HG03060 (cell line): ENCODE data around the gene ITK.

Experiments
- ATAC-seq: cut with Tn5 transposase; IDR thresholded peaks from one replicate; pipeline ENCODE4 v1.9.1; 2021; ENCODE audit warnings: low read depth, moderate number of reproducible peaks; ENCODE audit not compliant: unreplicated experiment

Gene ITK

DNA sequence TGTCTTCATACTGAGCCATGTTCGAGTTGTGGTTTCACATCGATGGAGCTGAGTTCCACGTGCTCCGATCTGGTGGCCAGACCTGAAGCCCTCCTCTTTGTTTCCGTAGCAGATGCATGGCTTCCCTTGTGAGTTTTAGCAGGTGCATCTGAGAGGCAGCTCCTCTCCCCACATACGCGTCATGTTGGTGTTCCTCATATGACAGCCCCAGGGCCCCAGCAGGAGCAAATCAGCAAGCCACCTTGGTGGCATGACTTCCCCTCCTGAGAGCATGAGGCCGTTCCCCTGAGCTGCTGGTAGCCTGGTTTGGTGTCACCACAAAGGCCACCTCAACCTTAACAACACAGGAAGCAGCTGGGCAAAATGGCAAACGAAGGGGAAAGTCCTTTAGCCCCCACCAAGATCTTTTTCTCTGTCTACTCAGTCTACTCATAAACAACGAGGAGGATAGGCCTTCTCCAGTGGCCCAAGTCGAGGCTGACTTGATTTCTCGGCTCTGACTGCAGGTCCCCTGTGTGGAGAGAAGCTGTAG is 91.2 kb downstream of the ITK start:
- peak; percentile 77 for ATAC-seq

DNA sequence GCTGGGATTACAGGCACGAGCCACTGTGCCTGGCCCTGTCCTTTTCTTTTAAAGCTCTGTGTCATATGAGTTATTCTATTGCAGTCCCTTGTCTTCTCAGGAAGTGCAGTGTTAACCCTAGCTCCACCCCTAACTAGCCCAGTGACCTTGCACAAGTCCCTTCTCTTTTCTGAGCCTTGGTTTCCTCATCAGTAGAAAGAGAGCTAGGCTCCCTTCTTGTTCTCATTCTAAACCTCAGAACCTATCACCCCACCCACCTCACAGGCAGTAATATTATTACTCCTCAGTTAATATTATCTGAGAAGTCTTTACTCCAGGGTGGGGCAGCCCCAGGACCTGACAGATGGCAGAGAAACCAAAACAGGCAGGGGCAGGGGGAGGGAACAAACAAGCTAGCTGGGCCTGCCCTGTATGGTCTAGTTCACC is 92.5 kb downstream of the ITK start:
- ATAC-seq, result peak; percentile 32

DNA sequence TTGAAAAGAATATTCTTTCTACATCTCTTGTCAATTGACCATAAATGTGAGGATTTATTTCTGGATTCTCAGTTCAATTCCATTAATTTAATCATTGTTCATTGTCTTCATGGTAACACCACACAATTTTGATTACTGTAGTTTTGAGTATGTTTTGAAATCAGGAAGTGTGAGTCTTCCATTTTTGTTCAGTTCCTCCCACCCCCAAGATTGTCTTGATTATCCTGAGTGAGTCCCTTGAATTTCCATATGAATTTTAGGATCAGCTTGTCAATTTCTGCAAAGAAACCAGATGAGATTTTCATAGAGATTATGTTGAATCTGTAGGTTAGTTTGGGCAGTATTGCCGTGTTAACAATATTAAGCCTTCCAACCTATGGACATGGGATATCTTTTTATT is 94.8 kb downstream of the ITK start:
- no peak for ATAC-seq

DNA sequence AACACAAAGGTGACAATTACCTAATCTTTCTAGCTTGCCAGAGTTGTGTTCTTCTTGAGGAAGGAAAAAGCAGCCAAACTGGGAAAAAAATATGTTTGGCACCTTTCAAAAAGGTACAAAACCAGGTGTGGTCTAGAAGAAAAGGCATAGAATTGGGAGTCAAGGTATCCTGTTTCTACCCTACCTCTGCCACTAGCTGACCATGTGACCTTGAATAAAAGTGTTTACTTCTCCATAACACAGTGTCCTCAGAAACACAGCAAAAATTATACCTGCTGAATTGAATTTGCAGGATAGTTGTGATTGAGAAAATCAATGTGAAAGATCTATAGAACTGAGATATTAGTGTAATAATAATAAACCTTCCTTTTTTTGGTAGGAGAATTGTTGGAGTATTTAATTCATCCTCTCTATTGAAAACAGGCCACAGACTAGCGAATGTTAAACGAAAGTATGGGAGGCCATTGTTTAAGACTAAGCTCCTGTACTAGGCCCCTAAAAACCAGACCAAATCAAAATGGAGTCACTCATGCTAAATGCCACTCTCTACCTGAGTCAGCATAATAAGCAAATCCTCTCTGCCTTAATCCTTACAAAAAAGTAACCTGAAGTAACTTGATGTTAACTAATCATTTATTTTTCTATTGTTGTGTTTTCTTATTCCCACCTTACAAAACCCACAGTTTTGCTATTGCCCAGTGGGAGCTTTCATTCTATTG is 97.8 kb downstream of the ITK start:
- ATAC-seq, result no peak

DNA sequence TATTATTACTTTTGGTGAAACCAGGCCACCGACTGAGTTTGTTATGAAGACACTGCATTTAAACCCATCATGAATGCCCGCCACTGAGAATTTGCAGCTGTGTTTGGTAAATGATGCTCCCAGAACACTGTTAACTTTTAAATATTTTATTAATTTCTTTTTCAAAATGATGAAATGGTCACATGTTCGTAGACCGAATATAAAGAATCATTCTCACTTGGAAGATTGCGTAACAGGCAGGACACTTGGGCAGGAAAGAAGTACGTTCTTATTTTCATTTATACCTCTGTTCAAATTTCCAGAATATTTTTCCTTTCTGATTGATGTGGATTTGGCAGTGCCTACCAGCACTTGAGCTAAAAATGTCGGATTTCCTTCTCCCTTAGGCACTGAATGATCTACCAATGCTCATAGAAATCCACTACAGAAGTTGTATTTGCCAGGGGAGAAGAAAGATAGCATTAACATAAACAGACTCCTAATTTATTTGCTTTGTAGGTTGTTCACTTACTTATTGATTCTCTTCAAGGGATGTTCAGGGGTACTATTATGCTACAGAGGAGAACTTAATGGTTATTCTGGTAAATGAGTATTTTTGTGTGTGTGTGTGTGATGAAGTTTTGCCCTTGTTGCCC is 99.1 kb downstream of the ITK start:
- no peak for ATAC-seq

DNA sequence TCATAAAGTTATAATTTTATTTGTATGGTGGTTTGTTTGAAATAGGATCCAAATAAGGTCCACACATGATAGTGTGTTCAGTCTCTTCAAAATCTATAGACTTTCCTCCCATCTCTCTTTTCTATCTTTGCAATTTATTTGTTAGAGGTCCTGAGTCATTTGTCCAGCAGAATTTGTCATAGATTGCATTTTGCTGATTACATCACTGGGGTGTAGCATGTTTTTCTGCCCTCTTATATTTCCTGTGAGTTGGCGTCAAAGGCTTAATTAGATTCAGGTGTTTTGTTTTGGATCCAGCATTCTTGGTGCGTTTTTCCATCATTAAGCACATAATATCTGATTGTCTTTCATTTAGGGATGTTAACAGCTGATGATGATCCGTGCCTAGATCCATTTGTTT is 100.3 kb downstream of the ITK start:
- ATAC-seq, result no peak

DNA sequence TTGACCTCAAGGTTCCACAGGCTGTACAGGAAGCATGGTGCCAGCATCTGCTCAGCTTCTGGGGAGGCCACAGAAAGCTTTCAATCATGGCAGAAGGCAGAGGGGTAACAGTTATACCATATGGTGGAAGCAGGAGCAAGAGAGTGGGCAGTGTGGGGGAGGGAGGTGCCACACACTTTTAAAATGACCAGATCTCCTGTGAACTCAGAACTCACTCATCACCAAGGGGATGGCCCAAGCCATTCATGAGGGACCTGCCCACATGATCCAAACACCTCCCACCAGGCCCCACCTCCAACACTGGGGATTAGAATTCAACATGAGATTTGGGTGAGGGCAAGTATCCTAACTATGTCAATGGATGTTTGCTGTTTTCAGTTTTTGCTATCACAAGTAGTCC is 101.5 kb downstream of the ITK start:
- no peak for ATAC-seq

DNA sequence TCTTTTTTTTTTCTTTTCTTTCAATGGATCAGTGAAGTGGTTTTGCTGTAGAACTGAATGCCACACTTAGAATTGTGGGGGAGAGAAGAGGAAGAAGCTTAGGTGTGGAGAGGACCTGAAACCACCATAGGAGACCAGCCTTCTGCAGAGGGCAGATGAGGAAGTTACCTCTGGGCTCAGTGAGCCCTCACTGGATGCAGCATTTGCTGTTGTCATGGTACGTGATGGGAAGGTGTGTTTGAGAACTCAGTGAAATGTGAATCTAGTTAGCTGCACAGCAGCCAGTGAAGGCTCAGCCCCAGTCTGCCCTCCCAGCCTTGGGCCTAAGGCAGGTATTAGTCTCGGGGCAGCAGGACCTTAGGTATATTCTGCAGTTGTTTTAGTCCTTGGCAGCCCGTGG is 102.8 kb downstream of the ITK start:
- peak; percentile 99 for ATAC-seq

DNA sequence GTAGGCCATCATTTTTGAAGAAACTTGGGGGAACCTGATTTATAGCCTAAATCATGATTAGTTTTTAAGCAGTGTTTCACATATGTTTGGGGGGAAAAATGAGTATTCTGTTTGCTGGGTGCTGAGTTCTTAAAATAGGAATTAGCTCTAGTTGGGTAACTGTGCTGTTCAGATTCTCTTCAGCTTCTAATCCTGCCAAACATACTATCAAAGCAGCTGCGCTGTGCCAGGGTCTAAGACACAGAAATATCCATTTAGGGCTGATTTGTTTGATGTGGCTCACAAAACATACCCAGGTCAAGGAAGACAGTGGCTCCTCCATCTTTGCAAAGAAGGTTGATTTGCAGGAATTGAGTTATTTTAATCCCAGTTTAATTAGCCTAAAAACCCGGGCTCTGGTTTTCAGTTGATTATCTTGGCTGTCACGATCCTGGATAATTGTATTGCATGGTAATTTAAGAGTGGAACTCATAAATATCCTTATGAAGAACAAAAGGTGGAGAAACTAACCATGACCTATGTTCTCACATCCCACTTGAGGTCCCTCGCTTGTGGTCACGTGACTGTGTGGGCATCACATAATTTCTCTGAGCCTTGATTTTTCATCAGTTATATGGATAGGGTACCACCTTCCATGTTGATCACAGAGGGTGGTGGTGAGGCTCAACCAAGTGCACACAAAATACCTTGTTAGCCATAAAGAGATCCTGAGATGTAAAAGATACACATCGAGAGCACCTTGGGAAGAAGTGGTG is 104.0 kb downstream of the ITK start:
- ATAC-seq, result no peak

DNA sequence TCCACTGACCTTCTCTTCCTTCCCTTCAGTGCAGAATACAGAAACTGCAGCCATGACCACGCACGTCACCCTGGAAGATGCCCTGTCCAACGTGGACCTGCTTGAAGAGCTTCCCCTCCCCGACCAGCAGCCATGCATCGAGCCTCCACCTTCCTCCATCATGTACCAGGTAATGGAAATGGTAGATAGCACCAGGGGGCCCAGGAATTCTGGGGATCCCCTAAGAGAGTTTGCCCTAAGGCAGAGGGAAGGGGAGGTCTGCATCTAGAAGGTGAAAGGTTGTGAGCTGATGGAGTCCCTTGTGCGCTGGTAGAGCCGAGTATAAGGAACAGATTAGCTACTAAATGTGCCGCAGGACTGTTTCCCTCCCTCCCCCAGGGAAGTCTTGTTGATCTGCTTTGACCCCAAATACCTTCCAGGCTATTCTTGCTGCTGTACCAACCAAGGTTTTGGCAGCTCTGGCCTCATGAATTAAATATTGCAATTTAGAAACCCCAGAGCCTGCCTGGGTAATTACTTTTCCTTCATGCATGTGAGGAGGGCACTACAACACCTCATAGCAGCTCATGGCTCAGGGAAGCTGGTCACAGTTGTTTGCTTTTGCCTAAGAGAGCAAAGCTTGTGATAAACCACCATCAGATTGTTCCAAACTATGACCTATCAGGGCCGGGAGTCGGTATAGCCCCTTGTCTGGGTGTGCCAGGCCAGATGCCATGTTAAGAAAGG is 104.8 kb downstream of the ITK start:
- no peak for ATAC-seq

DNA sequence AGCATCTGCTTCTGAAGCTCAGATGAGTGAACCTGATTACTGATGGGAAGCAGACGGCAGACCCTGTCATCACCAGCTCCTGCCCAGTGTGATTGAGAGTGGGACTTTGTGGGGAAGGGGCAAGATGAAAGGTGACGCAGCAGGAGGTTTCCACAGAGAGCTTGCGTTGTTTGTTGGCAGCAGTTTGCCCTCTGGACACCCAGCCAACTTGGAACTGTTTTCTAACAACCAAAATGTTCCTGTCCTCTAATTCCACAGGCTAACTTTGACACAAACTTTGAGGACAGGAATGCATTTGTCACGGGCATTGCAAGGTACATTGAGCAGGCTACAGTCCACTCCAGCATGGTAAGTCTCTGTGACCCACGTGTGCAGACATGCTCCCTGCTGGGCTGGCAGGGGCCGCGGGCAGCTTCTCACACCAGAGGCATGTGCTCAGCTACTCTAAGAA is 106.1 kb downstream of the ITK start:
- no peak for ATAC-seq

DNA sequence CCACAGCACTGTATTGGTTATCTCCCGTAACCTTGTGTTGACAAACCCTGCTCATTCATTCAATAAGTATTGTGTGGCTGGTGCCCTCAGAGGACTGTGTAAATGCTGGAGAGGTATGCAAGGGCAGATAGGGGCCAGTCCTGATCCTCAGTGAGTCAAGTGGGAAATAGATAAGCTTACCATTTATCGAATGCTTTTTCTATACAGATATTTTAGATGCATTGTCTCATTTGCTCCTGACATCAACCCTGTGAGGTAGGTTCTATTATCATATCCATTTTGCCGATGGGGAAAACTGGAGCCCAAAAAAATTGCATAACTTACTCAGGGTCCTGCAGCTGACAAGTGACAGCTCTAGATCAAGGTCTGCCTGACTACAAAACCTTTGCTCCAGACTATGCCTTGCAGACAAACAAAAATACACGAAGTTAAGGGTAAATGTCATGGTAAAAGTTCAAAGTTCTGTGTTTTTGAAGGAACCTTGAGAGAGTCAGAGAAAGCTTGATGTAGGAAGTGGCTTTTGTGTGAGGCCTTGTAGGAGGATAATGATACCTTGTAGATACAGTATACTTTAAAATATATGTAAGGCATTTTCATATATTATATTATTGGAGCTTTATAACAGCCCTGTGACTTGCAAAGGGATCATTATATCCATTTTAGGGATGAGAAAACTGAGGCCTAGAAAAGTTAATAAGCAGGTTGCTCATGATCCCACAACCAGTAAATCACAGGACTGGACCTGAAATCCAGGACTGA is 107.9 kb downstream of the ITK start:
- no peak for ATAC-seq

DNA sequence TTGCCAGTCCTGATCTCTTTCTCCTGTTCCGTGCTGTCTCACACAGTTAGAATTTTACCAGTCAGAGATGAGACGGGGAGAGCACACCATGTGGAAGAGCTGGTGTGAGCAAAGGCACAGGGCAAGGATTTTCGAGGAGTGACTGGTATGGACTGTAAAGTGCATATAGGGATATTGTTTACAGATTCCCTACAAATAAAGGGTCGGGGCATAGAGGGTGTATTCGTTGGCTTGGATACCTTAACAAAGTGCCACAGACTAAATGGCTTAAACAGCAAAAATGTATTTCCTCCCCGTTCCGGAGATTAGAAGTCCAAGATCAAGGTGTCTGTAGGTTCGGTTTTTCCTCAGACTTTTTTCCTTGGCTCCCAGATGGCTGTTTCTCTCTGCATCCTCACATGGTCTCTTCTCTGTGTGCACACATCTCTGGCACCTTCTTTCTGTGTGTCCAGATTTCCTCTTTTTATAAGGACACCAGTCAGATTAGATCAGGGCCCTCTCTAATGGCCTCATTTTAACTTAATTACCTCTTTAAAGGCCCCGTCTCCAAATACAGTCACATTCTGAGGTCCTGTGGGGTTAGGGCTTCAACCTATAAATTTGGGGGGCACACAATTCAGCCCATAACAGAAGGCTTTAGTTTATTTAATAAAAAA is 108.7 kb downstream of the ITK start:
- ATAC-seq, result no peak

DNA sequence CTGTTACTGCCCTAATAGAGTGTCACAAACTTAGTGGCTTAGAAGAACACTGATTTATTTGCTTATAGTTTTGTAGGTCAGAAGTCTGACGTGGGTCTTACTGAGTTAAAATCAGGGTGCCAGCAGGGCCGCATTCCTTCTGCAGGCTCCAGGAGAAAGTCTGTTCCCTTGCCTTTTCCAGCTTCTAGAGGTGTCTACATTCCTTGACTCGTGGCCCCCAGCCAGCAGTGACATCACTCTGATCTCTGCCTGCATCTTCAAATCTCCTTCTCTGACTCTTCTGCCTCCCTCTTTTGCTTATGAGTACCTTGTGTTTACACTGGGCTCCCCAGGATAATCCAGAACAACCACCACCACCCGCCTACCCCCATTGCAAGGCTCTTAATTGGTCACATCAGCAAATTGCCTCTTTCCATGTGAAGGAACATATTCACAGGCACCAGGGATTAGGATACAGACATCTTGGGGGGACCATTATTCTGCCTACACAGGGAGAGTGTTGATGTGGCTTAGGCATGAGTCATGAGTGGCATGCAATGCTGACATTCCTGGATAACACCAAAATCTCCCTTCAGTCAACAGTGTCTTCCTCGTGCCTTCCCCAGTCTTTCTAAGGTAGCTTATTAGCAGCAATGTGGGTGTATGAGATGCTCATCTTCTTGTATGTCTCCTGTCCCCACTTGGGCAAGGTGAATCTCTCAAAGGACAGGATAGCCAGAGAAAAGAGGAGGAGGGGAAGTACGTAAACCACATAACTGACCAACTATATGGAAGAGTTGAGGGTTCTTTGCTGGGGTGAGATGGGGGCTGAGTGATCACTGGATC is 109.7 kb downstream of the ITK start:
- no peak for ATAC-seq

DNA sequence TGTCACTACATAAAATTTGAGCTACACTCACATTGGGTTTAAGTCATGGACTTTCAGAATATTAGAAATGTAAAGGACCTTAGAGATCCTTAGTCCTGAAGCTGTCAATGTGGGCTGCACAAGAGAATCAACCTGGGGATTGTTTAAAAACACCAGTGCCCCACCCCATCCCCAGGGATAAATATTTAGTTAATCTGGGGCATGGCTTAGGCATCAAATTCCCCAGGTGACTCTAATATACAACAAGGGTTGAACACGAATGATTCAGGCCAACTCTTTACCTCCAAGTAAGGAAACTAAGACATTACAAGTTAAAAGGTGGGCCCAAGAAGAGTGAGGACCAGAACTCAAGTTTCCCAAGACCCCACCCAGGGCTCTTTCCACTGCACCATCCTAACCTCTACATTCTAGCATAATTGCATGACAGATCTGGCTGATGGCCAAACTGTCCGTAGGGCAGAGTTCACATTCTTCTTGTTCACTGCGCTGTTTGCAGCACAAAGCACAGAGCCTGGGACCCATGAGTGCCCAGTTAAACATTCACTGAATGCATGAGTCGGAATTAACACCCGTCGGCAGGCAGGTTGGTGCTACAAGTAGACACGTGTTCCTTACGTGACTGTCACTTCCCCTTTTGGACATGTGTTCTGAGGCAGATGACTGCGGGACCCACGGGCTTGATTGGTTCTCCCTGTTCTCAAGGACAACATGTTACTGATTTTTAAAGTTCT is 110.5 kb downstream of the ITK start:
- peak; percentile 96 for ATAC-seq

DNA sequence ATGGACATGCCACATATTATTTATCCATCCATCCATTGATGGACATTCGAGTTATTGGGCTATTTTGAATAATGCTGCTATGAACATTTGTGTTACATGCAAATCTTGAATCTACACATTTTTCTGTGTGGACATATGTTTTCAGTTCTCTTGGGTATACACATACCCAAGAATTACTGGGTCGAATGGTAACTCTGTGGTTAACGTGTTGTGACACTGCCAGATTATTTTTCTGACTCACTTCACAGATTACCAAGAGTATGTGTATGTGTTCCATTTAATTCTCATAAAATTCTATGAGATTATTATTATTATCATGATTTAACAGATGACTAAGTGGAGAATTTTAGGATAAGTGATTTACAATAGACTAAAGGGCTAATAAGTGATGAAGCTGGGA is 112.0 kb downstream of the ITK start:
- ATAC-seq, result no peak

DNA sequence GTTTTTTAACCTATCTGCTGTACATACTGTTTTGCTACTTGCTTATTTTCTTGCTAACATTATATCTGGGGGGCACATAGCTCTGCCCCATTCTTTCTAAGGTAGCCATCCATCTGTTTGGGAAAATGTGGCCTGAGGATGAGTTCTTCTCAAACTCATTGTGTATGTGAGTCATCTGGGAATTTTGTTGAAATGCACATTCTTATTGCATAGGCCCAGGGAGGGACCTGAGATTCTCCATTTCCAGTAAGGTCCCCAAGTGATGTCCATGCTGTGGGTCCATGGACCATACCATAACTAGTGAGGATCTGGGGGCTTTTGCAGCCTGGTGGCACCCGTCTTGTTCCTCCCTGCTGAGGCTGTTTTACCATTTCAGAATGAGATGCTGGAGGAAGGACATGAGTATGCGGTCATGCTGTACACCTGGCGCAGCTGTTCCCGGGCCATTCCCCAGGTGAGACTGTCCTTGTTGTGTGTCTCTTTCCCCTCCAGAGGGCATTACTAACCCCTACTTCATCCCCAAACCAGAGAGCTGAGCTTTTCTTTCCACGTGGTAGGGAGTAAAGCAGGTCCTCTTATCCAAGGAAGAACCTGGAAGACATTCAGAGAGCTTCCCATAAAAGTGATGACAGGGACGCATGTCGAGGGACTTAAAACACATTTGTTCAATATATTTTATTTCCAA is 113.9 kb downstream of the ITK start:
- ATAC-seq, result no peak
